ENCODE results near the gene DPH3.

Gene DPH3

DNA sequence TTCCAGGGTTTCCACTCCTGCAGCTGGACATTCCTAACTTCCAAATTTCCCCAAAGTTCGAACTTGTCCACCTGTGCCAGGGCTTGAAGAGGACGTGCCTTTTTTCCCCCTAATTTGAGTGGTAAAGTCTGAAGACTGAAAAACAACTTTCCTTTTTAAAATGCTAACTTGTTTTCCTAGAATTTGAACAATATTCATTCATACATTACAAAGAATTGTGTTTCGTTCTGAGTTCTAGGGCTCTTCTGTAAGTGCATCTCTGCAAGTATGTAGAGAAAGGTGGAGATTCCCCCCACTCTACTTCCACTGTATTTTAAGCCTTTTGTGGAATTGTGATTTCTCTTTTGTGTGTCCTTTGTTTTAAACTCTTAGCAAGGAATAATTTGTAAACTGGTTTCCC lies 9.4 kb downstream of the DPH3 start:
- DNase-seq (ENCODE audit: low spot score), result no peak

DNA sequence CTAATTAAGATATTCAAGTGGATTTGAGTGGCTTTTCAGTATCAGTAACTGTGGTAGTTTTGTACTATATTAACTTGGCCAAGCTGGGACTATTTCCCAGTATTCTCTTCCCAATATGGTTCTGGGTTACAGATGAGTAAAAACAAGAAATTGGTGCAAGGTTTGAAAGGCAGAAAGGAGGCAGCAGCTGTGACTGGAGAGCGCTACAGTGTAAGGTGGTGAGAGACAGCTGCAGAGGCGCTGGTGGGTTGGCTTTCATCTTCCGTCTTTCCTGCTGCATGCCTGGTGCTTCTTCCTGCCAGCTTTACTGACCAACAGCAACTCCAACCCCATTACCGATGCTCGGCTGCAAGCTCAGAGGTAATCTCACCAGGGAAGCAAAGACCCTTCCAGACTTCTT lies 9.8 kb downstream of the DPH3 start:
- DNase-seq (ENCODE audit: low spot score), result no peak

DNA sequence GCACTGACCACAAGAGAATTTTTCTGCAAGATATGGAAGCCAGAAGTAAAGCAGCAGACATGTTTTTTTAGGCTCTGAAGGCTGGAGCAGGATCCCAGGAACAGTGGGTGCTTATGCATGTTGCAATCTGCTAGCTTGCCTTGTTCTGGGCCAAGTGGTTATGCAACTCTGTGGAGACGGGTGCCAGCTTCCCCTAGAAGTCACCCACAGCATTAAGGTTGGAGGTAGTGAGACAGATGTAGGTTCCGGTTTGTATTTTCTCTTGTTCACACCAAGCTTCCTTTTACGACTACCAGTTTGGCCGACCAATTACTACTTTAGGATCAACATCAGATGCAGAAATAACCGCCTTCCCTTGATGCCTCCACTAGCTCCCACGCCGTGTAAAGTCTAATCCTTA lies 11.1 kb downstream of the DPH3 start:
- no peak for DNase-seq (ENCODE audit: low spot score)

DNA sequence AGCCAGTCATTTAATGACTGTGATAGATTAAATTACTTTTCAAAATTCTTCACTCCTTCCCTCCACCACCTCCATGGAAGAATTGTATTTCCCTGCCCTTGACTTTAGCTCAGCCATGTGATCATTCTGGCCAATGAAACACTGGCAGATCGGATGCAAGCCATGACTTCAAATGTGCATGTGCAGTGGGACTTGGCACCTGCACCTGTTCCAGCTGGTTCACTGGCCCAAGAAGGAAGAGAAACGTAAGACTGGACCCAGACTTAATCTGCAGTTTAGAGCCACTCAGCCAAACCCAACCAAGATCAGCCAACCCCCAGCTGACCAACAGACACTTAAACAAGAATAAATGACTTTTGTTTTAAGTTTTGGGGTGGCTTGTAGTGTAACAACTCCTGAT lies 11.8 kb downstream of the DPH3 start:
- no peak for DNase-seq (ENCODE audit: low spot score)

DNA sequence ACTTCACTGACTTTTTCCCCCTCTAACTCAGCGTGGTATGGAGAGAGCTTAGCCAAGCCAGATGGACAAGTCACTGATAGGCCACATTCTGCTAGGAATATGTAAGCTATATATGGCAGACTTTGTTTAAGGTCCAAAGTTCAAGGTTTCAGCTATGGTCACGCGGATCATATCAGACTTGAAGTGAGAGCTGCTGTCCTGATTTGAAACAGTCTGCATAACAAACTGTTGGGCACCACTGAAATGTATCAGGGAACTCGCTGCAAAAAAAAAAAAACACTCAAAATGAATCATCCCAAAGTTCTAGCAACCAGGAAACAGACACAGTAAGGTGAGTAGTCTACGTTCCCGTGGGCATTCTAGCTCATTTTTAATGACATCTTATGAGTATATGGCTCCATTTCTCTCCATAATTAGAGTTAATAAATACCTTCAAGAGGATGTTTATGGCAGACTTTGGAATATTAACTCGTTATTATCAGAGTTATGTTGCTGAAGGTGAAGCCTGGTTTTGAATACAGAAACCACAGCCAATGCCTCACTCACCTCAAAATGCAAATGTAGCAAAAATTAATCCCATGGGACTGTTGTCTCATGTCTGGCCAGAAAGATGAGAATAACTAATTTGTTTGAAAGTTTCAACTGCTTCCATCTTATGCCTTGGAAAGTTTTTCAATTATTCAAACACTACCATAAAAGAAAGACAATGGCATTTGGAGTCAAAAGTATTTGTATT lies 12.3 kb downstream of the DPH3 start:
- no peak for DNase-seq (ENCODE audit: low spot score)

DNA sequence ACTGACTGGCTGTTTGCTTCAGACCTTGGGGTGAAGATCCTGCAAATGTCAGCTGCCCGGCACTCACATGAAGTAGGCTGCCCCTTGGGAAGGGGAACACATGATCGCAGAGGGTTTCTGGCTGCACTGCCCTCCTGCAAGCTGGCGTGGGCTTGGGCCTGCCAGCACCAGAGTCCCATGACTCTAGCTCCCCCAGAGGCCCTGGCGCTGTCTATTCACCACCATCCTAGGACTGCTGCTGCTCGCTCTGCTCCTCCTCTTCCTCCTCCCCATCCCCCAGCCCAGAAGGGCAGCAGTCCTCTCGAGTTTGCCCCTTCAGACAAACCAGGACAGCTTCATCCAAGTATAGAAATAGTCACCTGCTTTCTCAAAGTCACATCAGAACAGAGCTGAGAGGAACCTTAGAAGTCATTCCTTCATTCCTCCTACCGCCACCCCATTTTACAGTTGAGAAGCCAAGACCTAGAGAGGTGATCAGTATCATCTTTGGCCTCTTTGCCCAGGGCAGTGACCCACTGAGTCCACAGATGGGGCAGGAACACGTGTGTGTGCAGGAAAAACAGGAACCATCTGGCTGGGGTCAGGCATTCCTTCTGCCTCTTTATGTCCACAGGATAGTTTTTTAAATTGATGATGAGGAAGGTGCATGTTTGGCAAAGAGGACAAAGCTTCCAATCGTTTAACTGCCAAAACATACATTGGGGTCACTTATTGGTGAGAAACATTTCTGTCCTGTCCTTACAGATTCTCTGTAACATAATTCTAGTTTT lies 13.2 kb downstream of the DPH3 start:
- DNase-seq (ENCODE audit: low spot score), result no peak

DNA sequence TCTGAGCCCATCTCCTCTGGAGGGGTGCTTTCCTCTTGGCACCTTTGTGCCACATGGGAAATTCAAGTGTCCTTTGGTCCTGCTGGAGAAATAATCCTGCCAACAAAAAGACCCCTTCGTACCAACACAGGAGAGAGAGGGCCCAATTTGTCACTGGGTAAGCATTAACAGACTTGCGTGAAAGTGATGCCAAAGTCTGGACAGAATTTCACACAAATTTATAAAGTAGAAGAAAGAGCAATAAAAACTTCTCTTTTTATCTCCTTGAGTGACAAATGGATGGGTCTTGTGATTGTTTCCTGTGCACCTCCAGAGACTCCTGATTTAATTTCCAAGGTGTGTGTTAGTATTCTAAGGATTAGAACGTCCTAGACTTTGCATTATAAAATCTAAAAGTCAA lies 14.9 kb downstream of the DPH3 start:
- DNase-seq (ENCODE audit: low spot score), result no peak

DNA sequence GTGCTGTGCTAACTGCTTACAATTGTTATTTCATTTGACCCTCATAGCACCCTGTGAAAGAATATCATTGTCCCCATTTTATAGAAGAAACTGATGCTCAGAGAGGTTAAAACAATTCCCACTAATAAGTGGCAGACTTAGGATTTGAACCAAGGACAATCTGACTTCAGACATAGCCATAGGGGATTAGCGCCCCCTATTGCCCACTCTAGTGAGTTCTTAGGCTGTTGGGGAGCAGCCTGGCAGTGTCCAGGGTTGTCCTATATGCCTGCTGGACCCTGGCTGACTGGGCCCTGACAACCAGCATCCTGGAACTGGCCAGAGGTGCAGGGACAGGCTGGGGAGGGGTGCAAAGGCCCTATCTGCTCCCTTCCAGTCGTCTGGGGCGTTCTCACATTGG lies 15.4 kb downstream of the DPH3 start:
- no peak for DNase-seq (ENCODE audit: low spot score)

DNA sequence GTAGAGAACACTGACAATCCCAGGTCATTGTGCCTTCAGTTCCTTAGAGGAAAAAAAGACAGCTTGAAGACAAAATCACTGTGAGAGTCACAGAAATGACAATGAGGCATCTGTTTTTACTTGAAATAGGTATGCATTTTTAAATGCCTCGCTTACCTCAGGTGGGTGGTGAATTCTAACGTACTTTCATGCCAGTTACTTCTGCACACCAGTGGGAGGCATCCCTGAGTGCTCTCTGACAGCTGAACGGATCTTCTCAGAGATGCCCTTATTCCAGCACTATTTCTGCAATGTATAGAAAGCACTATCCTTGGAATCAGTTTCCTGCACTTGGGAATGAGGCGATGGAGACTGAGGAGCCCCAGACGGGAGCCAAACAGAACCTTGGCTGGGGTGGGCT lies 16.2 kb downstream of the DPH3 start:
- no peak for DNase-seq (ENCODE audit: low spot score)

DNA sequence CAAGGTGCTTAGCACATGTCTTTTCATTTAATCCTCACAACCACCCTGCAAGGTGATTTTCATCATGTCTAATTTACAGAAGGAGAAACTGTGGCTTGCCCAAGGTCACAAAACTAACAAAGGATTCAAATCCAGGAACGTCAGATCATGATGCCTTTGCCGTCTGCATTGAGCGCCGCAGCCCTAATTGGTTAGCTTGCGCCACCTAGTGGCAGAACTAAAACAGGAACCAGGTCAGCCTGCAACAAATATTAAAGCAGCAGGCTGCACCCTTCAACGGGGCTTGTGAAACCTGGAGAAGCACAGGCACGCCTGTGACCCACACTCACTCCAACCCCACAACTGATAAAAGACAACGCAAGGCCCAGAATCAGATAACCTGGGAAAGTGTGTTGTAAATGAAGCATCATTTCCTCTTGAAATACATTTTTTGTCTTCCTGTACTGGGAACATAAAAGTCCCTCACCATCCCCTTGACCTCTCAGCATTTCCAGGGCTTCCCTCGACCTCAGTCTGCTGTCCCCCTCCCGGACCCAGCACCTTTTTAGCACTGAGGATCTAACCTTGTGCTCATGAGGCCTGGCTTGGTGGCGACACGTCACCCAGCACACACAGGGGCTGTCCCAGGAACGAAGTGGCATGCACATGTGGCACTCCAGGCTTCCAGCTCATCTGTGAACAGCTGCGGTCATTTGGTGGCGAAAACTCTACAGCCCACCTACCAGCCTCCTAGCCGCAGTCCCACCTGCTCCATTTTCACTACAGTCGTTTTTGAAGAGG lies 17.3 kb downstream of the DPH3 start:
- peak; percentile 74 for DNase-seq (ENCODE audit: low spot score)

DNA sequence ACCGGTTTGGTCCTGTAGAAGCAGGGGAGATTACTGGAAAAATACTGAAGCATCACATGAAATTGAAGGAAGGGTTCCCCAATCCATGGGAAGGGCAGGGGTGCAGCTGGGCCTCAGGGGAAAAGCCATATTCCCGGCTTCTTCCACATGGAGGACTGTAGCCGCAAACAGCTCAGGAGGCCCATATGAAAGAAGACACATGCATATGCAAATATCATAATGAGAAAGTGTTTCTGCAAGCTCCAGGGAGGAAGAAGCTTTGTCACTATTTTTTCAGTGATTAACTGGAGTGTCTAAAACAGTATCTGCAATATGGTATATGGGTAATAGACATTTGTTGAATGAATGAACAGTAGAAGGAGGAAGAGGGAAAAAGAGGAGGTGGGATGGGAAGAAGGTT lies 19.1 kb downstream of the DPH3 start:
- DNase-seq (ENCODE audit: low spot score), result no peak

DNA sequence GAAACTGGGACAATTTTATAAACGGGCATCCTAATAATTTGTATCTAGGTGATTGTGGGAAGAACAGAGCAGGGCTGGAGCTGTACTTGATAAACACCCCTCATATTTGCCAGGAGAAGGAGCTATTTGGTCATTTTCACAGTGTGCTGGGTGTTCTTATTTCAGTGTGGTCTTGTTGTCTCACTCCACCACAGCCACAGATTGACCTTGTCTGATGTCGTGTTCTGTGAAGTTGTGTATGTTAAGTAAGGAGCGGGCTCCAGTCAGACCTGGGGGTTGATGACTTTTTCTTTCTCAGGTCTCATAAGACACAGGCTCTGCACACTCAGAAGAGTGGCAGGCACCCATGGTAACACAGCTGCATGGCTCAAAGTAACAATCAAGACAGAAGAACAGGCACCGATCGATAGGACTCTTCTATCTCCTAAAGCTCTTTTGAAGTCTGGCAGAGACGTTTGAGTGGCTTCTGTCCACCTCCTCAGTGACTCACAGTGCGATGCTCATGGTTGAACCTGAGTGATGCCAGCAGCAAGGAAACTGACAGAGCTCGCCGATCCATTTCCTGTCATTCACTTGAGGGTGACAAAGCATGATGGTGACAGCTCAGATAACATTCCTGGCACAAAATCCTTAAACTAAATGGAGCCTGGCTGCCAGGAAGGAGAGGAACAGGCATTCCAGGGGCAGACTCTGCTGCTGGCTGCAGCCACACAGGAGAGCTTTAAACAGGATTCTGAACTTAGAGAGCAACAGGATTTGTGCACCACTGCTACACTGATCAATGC lies 20.8 kb downstream of the DPH3 start:
- no peak for DNase-seq (ENCODE audit: low spot score)

DNA sequence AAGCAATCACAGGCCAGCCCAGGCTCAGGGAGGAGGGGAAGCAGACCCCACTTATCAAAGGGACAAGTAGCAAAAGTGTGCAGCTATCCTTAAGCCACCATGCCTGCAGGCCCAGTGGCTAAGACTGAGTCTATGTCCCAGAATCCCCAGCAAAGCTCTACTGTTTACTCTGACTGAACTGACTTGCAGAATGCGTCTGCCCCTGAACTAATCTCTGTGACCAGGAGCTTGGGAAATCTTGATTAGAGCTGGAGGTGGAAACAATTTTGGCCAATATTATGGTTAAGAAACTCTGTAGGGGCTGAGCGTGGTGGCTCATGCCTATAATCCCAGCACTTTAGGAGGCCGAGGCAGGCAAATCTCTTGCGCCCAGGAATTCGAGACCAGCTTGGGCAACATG lies 22.6 kb downstream of the DPH3 start:
- DNase-seq (ENCODE audit: low spot score), result no peak

DNA sequence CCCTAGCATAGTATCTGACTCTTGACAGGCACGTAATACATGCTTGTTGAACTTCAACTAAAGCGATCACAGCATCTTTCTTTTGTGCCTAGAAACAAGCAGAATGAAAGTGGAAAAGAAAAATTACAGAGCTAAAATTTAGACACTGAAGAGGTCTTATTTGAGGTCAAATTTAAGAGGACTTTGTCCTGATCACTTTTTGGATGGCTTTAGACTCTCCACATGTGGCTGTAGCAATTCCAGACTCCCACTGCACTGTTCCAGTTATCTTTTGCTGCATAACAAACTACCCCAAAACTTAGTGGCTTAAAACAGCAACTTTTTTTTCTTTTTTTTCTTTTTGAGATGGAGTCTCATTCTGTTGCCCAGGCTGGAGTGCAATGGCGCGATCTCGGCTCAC lies 23.5 kb downstream of the DPH3 start:
- no peak for DNase-seq (ENCODE audit: low spot score)

DNA sequence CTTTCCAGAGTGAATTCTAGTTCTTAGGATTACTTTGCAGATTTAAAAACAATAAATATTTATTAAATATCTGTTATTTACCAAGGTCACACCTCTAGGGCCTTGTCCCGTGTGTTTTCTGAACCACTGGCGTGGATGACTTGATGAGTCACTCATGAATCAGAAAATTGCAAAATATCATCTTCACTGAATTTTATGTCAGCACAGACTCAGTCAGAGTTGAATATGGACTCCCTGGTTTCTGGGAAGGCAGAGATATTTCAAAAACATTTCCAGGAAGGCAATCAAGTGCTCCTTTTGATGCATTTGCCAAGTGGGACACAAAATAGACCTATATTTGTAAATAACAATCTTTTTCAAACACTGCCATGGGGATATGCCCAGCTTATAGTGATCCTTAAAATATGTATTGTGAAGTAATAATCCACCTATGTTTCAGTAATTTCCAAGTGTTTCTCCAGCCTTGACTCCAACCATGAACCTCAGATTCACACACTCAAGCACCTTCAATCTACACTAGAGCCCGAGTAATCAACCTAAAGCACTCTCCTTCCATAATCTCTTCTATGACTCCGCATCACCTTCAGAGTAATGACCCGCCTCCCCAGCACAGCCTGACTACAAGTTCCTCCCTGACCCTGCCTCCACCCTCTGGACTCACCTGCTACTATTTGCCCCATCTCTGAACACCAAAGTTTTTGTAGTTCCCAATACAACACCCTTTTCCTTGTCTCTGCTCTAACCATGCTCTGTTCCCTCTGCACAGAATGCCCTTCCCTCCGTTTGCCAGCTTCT lies 24.3 kb downstream of the DPH3 start:
- no peak for DNase-seq (ENCODE audit: low spot score)

DNA sequence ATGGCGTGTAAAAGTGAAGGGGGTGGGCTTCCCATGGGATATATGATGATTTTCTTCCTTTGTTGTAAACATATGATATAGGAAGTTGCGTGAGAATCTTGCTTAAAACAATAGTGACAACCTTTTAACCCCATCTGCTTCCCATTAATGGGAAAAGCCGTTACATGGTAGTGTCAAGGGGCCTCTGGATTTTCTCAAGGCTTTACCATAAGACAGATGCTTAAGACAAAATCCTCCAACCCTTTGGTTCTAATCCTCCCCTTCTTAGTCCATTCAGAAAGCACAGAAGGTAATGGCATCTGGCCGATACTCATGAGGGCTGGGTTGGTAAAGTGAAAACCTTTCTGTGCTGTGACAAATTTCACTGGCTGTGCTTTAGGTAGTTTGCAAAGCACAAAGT lies 25.0 kb downstream of the DPH3 start:
- DNase-seq (ENCODE audit: low spot score), result no peak

DNA sequence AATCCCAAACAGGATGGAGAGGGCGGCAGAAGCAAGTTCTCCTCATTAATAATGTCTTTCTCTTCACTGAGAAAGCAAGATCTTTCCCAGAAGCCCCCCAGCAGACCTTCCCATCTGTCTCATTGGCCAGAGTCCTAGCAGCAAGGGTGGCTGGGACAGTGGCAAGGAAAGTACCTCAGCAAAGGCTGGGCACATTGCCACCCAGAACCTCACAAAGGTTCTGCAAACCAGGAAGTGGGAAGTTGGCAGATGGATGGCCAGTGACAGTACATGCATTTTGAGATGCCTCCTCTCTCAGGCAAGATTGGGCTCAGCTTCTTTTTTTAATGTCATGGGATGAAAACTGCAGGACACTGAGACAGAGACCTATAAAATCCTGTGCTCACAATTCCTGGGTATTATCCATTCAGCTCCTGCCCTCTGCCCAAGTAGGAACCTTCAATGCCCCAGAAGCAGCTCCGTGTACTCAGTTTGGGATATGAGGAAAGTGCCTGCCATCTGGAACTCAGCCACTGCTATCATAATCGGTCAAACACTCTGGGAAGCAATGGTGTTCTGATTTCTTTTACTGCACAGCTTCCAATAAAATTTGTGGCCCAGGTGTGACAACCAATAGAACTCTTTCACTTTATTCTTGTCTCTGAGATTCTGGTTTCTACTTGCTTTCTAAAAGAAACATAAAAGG lies 25.5 kb downstream of the DPH3 start:
- DNase-seq (ENCODE audit: low spot score), result no peak

DNA sequence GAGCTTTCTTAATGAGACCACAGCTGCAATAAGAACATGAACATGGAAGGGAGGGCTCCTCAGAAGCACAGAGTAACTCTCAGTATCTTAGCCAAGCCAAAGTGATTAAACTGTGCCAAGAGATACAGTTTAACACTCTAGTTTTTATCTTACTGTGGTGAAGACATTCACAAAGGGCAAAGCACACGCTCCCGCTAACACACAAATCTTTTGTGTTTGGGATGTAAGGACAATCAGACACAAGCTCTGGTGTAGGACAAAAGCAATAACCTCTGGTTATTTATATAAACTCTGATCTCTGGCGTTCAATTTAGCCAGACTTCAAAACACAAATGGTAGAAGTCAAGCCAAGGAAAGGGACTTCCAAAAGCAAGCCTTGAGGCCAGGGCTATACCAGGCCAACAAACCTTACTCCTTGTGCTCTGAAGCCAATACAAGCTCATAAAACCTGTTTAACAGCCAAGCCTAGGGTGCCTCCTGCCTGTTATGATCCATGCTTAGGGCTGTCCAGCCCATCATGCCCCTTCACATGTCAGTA lies 27.8 kb downstream of the DPH3 start:
- no peak for DNase-seq (ENCODE audit: low spot score)

DNA sequence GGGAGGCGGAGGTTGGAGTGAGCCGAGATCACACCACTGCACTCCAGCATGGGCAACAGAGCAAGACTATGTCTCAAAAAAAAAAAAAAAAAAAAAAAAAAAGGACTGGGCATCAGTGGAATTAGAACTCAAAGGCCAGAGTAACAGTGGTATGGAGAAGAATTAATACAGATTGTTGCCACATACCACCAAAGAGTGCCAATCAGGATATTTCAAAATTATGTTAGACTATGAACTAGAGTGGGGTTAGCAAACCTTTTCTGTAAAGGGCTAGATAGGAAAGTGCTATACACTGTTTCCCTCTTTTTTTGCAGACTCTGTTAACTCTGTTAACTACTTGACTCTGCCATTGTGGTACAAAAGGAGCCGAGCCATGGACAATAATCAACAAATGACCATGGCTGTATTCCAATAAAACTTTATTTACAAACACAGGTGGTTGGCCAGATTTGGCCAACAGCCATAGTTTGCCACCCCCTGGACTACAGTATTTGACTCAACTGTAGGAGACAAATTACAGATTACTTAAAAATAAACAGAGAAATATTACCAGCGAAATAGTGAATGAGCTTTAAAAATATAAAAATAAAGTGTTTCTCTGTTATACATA lies 28.6 kb downstream of the DPH3 start:
- DNase-seq (ENCODE audit: low spot score), result no peak

DNA sequence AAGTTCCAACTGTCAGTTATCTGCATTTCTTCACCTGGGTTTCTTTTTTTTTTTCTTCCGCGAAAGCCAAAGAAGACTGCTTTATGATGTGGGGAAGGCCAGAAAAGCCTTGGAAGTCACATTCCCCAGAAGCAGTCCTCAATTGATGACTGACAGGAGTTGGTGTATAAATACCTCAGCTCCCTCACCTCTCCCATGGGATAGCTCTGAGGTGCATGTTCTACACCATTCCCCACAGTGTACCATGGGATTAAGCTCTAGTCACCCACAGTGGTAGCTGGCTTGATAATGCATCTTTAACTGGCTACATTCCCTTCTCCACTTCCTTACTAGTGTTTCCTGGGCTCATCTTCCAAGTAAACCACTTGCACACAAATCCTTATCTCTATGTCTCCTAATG lies 30.5 kb downstream of the DPH3 start:
- no peak for DNase-seq (ENCODE audit: low spot score)
